Ovary (tissue), 3 donors: ENCODE data around the gene NR3C2.

Source experiments
- EP300 ChIP-seq: sonication (generic); formaldehyde crosslinking; IDR thresholded peaks from one replicate; pipeline ENCODE4 v1.6.1; 2017; ENCODE audit warnings: antibody characterized with exemption
- POLR2A ChIP-seq: fragments of 450-650 bp; IDR thresholded peaks from one replicate; pipeline ENCODE4 v1.6.1; 2017; ENCODE audit warnings: antibody characterized with exemption, mild to moderate bottlenecking, moderate library complexity
- TF ChIP-seq, protein P1 (sequence below), 3 donors: fragments of 450-650 bp in 2 of 3; fragments of 200-600 bp in 1 of 3; IDR thresholded peaks; one replicate each; pipeline versions ENCODE4 v1.5.1 to v1.8.0; 2016 to 2022; ENCODE audit warnings: antibody characterized with exemption in 3 of 3, mild to moderate bottlenecking in 1 of 3
- donor health status: DM: no; HTN: no; CAD: no.

DNA sequence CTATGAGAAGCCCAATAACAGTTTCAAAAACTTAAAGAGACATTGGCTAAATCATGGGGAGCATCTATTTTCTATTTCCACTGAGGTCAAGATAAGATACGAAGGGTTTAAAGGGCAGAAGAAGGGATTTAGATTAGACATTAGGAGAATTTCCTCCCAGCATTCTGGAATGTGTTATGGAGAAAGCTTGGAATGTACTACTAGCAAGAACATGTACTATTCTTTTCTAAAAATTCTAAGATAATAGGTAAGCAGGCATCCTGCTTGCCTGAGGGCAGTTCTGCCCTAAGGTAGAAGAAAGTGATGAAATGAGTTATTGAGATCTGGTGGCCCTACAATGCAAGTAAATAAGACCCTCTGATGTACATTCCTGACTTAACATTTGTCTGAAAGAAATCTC, 279.2 kb downstream of the NR3C2 start:
- TF ChIP-seq, protein P1, sequence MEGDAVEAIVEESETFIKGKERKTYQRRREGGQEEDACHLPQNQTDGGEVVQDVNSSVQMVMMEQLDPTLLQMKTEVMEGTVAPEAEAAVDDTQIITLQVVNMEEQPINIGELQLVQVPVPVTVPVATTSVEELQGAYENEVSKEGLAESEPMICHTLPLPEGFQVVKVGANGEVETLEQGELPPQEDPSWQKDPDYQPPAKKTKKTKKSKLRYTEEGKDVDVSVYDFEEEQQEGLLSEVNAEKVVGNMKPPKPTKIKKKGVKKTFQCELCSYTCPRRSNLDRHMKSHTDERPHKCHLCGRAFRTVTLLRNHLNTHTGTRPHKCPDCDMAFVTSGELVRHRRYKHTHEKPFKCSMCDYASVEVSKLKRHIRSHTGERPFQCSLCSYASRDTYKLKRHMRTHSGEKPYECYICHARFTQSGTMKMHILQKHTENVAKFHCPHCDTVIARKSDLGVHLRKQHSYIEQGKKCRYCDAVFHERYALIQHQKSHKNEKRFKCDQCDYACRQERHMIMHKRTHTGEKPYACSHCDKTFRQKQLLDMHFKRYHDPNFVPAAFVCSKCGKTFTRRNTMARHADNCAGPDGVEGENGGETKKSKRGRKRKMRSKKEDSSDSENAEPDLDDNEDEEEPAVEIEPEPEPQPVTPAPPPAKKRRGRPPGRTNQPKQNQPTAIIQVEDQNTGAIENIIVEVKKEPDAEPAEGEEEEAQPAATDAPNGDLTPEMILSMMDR (IDR thresholded peaks at IDR 0.05): no peak
- TF ChIP-seq POLR2A (no peak), EP300 (no peak)
